ENCODE data around the gene PRADC1. TPM values are rescaled to one million over a fixed set of nuclear protein-coding genes. Genes with fewer than 3 reads are reported as not detected.

The PRADC1 gene
- total RNA-seq, 2 donors from 2014 or later: 21.4 to 26.3 TPM

DNA sequence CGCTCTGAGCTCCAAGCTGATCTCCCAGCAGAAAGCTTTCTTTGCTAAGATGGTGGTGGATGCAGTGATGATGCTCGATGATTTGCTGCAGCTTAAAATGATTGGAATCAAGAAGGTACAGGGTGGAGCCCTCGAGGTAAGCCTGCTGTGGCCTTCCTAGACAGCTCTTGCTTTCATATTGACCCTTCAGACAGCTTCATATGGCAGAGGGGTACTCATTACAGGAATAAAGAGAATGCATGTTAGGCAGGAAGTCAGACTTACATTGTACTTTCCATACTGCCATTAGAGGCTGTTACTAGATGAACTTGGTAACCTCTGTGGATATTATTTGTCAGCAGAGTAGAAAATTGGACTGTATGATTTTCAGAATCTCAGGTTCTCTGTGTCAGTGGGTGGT, 11.5 kb upstream of the PRADC1 start:
- no peaks in the 10 kb centered on the region for H3K4me1 ChIP-seq (replicated peaks)
- 78% methylated on average over 3 of the region's 3 CpGs for WGBS
- intact Hi-C loops (cut with DNase I): no loop called here
- DNase-seq (ENCODE audit: low spot score): no peak
- no peaks in the 10 kb centered on the region for H3K27me3 ChIP-seq (replicated peaks; ENCODE audit: insufficient read depth)
- no peak overlapping the region for H3K4me3 ChIP-seq
- TF ChIP-seq POLR2A (IDR thresholded peaks at IDR 0.05) (no peak), POLR2AphosphoS5 (IDR thresholded peaks at IDR 0.05) (no peak), CTCF (IDR thresholded peaks at IDR 0.05) (no peak)
- H3K27ac ChIP-seq: no peak overlapping the region
- H3K36me3 ChIP-seq: peaks cover 10 to 30% of the 10 kb centered on the region in 2 donors
- H3K9me3 ChIP-seq: no peaks in the 10 kb centered on the region

- Histone ChIP-seq H3K4me1 (replicated peaks) (no peaks in the 10 kb centered on the region), H3K9me3 (no peaks in the 10 kb centered on the region), H3K27me3 (replicated peaks; ENCODE audit: insufficient read depth) (no peaks in the 10 kb centered on the region), H3K36me3 (peaks cover 7 to 28% of the 10 kb centered on the region in 2 donors), H3K27ac (no peak overlapping the region), H3K4me3 (no peak overlapping the region)
- TF ChIP-seq CTCF (IDR thresholded peaks at IDR 0.05) (no peak), POLR2AphosphoS5 (IDR thresholded peaks at IDR 0.05) (peak; percentile 46)
- WGBS: 29% methylated on average over 5 of the region's 5 CpGs
- intact Hi-C loops (cut with DNase I): no loop called here
- peak; percentile 52 for DNase-seq (ENCODE audit: low spot score)
Observed at GRCh38 chr2:73243884-73244570, 11.0 kb upstream of the PRADC1 start.

DNA sequence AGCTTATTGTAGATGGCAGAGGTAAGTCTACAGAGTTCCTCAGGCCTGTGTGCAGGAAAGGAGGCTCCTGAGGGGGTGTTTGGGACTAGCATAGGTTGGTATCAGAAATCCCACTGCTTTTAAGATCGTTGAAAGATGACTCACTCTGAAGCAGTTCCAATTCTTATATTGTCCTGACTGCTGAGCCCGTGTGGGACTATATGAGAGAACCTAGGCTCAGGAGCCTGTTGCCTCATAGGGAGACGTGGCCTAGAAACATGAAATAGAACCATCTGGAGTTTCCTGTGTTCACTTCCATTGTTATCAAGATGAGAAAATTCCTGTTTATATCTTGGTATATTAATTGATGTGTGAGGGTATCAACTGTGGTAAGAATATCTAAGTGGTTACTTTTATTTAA, 6.7 kb upstream of the PRADC1 start:
- intact Hi-C loops (cut with DNase I): no loop called here
- TF ChIP-seq CTCF (IDR thresholded peaks at IDR 0.05) (no peak), POLR2A (IDR thresholded peaks at IDR 0.05) (no peak), POLR2AphosphoS5 (IDR thresholded peaks at IDR 0.05) (no peak)
- 48% methylated on average over 3 of the region's 3 CpGs for WGBS
- Histone ChIP-seq H3K4me3 (no peak overlapping the region), H3K27me3 (replicated peaks; ENCODE audit: insufficient read depth) (no peaks in the 10 kb centered on the region), H3K4me1 (replicated peaks) (peaks cover 6% of the 10 kb centered on the region), H3K36me3 (peaks cover 0 to 7% of the 10 kb centered on the region in 2 donors), H3K27ac (no peak overlapping the region), H3K9me3 (no peaks in the 10 kb centered on the region)
- no peak for DNase-seq (ENCODE audit: low spot score)

DNA sequence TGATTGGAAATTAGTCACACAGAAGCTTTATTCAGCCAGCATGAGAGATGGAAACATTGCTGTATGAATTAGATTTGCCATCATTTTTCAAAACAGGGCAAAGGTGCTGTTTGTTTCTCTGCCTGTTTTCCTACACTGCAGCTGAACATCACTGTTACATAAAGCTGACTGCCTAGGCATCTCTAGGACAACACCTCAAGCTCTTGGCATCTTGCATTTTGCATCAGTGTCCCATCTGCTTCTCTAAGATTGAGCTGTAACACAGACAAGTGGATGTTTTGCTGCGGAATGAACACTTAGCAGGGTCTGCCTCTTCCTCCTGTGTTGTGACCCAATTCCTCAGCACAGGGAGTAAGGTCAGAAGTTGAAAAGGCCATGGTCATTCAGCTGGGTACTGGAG, 5.9 kb upstream of the PRADC1 start:
- Histone ChIP-seq H3K4me1 (replicated peaks) (peaks cover 6% of the 10 kb centered on the region), H3K27me3 (replicated peaks; ENCODE audit: insufficient read depth) (no peaks in the 10 kb centered on the region), H3K36me3 (no peaks in the 10 kb centered on the region), H3K9me3 (no peaks in the 10 kb centered on the region), H3K27ac (no peak overlapping the region), H3K4me3 (no peak overlapping the region)
- intact Hi-C loops (cut with DNase I): no loop called here
- TF ChIP-seq POLR2A (IDR thresholded peaks at IDR 0.05) (no peak), POLR2AphosphoS5 (IDR thresholded peaks at IDR 0.05) (no peak)
- DNase-seq (ENCODE audit: low spot score): no peak
- WGBS: 82% methylated on average over 1 of the region's 1 CpG

GRCh38 chr2:73238149-73238548, 5.1 kb upstream of the PRADC1 start:
- TF ChIP-seq POLR2A (IDR thresholded peaks at IDR 0.05) (no peak), POLR2AphosphoS5 (IDR thresholded peaks at IDR 0.05) (no peak), CTCF (IDR thresholded peaks at IDR 0.05) (no peak)
- Histone ChIP-seq H3K36me3 (no peaks in the 10 kb centered on the region), H3K27ac (no peak overlapping the region), H3K27me3 (replicated peaks; ENCODE audit: insufficient read depth) (no peaks in the 10 kb centered on the region), H3K9me3 (no peaks in the 10 kb centered on the region), H3K4me1 (replicated peaks) (peaks cover 6% of the 10 kb centered on the region), H3K4me3 (no peak overlapping the region)
- no peak for DNase-seq (ENCODE audit: low spot score)
- WGBS: 72% methylated on average over 3 of the region's 3 CpGs
- intact Hi-C loops (cut with DNase I): no loop called here

All from prostate gland (tissue), 2 donors.